Right lung (tissue), 10 donors: ENCODE results near the gene PLG. TPM values are rescaled to one million over a fixed set of nuclear protein-coding genes. Genes with fewer than 3 reads are reported as not detected.
"Not testable (repeated sequence)": the region's sequence is repeated elsewhere in the genome, so short reads cannot be mapped to it uniquely, and the experiment has no call there.

ENCODE experiments used
- DNase-seq, 2 donors: peaks; one replicate each; pipeline ENCODE4 v3.0.0-alpha.2; 2013
- long read RNA-seq, 8 donors: transcript quantifications; one replicate each; lab custom pipeline, GENCODE V29; 2026
- polyA plus RNA-seq, 5 donors: library from polyadenylated mRNA; unstranded; fragments of 120-200 nt; gene quantifications; one replicate each; pipeline versions ENCODE4 v1.2.1 to v1.2.3, GENCODE V29; 2013; ENCODE audit warnings: inconsistent platforms in 1 of 5, low replicate concordance in 1 of 5; ENCODE audit not compliant: insufficient read length in 5 of 5, insufficient read depth in 1 of 5

PLG gene
- polyA plus RNA-seq = 10 to 100 TPM in 1 of 5 donors, 1 to 10 TPM in 4; 5.3 to 10.4 (median 7.2) TPM
- long read RNA-seq, donor 1 = 0 reads
- long read RNA-seq, donor 2 = 0 reads
- long read RNA-seq, donor 3 = 0 reads
- long read RNA-seq, donor 4 = 0 reads
- long read RNA-seq, donor 5, partial matches to known transcripts = 0 of 1 reads
- long read RNA-seq, donor 5, other reads (novel, unspliced or antisense) = 0 of 1 reads
- long read RNA-seq, donor 6 = 0 reads
- long read RNA-seq, donor 7 = 0 reads
- long read RNA-seq, donor 8 = 0 reads

GRCh38 chr6:160701918-160702680, at the start of gene PLG:
TSS of gene PLG (plus strand) at chr6:160702244. CDS start at chr6:160702305, 61 bp downstream.
- not testable (repeated sequence) for DNase-seq

- no peak for DNase-seq
These were observed 42.5 kb upstream of the PLG start for GRCh38 chr6:160659562-160659961.

GRCh38 chr6:160661216-160661615, 40.8 kb upstream of the PLG start:
- no peak for DNase-seq

- DNase-seq = no peak
These were observed 39.6 kb upstream of the PLG start for GRCh38 chr6:160662429-160662828.

- DNase-seq = no peak
These were observed 39.2 kb upstream of the PLG start for GRCh38 chr6:160662842-160663241.

GRCh38 chr6:160664198-160664597, 37.8 kb upstream of the PLG start, which contains the start of gene LPA:
TSS of gene LPA (minus strand) at chr6:160664275. CDS start at chr6:160664214, 61 bp downstream.
- not testable (repeated sequence) for DNase-seq

- no peak for DNase-seq
These were observed 34.2 kb upstream of the PLG start for GRCh38 chr6:160667639-160668481.

- no peak for DNase-seq
These were observed 33.5 kb upstream of the PLG start for GRCh38 chr6:160668589-160668988.

GRCh38 chr6:160676418-160676817, 25.6 kb upstream of the PLG start:
- DNase-seq = not testable (repeated sequence)

GRCh38 chr6:160678230-160678629, 23.8 kb upstream of the PLG start:
- no peak for DNase-seq

GRCh38 chr6:160678744-160679401, 23.2 kb upstream of the PLG start:
- peak in 1 of 2 donors; percentile 8 for DNase-seq

GRCh38 chr6:160679402-160679769, 22.7 kb upstream of the PLG start:
- no peak for DNase-seq

- not testable (repeated sequence) for DNase-seq
These were observed 16.8 kb upstream of the PLG start for GRCh38 chr6:160685101-160685761.

- DNase-seq = no peak
These were observed 16.1 kb upstream of the PLG start for GRCh38 chr6:160685762-160686450.

GRCh38 chr6:160690458-160690857, 11.6 kb upstream of the PLG start:
- DNase-seq = no peak

GRCh38 chr6:160691617-160692016, 10.4 kb upstream of the PLG start:
- DNase-seq = no peak

- no peak for DNase-seq
These were observed 9.6 kb upstream of the PLG start for GRCh38 chr6:160692369-160692959.

GRCh38 chr6:160695025-160695424, 7.0 kb upstream of the PLG start:
- not testable (repeated sequence) for DNase-seq

GRCh38 chr6:160695622-160696021, 6.4 kb upstream of the PLG start:
- DNase-seq = not testable (repeated sequence)

- DNase-seq = not testable (repeated sequence)
These were observed 5.2 kb upstream of the PLG start for GRCh38 chr6:160696884-160697283.
